BJ (cell line): ENCODE results near the gene CLDN10. TPM values are rescaled to one million over a fixed set of nuclear protein-coding genes. Genes with fewer than 3 reads are reported as not detected.

Experiments used
- CTCF ChIA-PET: fragments of 350-600 bp; formaldehyde crosslinking; extraction: SDS; loops from one replicate; lab custom pipeline; 2021; ENCODE audit warnings: antibody characterized with exemption, inconsistent platforms; lab: Yijun Ruan, JAX
- POLR2A ChIA-PET: fragments of 300-600 bp; sonication (Branson Sonifier 250); formaldehyde crosslinking; extraction: SDS; loops from one replicate; lab custom pipeline; 2021; ENCODE audit warnings: antibody characterized with exemption; lab: Charles Lee
- DNase-seq: peaks from one replicate; pipeline ENCODE4 v3.0.0-alpha.2; 2011; ENCODE audit warnings: low read depth
- H3K27me3 ChIP-seq: 2 replicates; pipeline ENCODE4 v1.6.0; 2011; ENCODE audit warnings: low read length; ENCODE audit not compliant: control insufficient read depth, insufficient read depth
- H3K36me3 ChIP-seq: 2 replicates; pipeline ENCODE4 v1.5.1; 2011; ENCODE audit warnings: low read length; ENCODE audit not compliant: control insufficient read depth, insufficient read depth
- H3K4me3 ChIP-seq: 2 replicates; pipeline ENCODE4 v1.5.1; 2011; ENCODE audit warnings: low read depth, mild to moderate bottlenecking, control low read depth, low read length
- polyA plus RNA-seq: library from polyadenylated mRNA; depleted of rRNA; stranded (reverse); fragments of >200 nt; gene quantifications from 2 replicates; pipeline ENCODE4 v1.2.3, GENCODE V29; 2011
- TF ChIP-seq, protein P1 (sequence below): IDR thresholded peaks from 2 replicates; pipeline ENCODE4 v1.5.1; 2011; ENCODE audit warnings: low read depth, mild to moderate bottlenecking, control low read depth, inconsistent platforms, low read length, moderate library complexity; ENCODE audit not compliant: insufficient read depth

CLDN10 gene
- polyA plus RNA-seq, 1 experiment: not detected

DNA sequence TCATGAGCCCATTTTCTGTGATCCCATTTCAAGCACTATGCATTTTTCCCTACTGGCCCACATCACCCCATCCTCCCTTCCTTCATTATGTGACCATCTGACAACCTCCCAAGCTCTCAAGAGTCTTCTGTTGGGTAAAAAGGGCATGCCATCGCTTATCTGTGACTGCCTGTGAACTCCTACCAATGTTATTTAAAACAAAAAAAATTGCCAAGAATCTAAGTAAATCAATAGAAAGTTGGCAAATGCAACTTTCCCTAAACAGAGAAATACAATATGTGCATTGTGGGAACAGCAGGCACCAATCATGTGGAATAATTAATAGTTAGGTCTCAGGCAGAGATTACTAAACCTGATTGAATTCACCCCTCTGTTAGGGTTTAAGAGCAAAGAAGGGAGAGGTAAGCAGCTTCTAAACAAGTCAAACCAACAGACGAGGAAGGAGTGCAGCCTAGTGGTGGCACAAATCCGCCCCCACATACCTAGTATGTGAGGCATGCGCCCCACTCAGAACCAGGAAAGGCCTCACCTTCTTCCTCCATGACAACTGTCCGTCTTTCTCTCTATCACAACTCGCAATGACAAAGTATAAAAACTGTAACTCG, 62.2 kb downstream of the CLDN10 start:
- TF ChIP-seq, protein P1, sequence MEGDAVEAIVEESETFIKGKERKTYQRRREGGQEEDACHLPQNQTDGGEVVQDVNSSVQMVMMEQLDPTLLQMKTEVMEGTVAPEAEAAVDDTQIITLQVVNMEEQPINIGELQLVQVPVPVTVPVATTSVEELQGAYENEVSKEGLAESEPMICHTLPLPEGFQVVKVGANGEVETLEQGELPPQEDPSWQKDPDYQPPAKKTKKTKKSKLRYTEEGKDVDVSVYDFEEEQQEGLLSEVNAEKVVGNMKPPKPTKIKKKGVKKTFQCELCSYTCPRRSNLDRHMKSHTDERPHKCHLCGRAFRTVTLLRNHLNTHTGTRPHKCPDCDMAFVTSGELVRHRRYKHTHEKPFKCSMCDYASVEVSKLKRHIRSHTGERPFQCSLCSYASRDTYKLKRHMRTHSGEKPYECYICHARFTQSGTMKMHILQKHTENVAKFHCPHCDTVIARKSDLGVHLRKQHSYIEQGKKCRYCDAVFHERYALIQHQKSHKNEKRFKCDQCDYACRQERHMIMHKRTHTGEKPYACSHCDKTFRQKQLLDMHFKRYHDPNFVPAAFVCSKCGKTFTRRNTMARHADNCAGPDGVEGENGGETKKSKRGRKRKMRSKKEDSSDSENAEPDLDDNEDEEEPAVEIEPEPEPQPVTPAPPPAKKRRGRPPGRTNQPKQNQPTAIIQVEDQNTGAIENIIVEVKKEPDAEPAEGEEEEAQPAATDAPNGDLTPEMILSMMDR: no peak
- no peak for DNase-seq
- H3K27me3 ChIP-seq: no peaks in the 10 kb centered on the region
- CTCF ChIA-PET: interaction anchor here (0.6 to 2.6 kb wide), 3 partner anchors 9 to 1018 kb away, joined by 3 to 13 read pairs (median 6); no protein-coding TSS in a partner anchor
- H3K36me3 ChIP-seq: peaks cover 8% of the 10 kb centered on the region
- H3K4me3 ChIP-seq: no peak overlapping the region
- POLR2A ChIA-PET: no interaction called here

DNA sequence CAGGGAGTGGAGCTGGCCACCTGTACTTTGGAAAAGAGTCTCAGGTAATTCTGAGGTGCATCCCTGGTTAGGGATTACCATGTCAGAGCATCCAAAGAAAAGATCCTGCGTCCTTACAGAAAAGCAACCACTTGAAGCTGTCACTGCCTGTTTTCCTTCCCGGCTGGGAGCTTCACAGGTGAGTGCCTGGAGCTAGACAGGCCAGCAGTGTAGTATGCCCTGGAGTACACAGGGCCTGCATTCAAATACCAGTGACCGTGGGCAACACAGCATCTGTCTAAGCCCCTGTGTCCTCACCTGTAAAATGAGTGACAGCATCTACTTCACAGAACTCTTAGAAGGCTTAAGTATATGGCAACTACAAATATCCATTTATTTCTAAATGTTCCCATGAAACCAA, 63.0 kb downstream of the CLDN10 start:
- no peak overlapping the region for H3K4me3 ChIP-seq
- no peak for DNase-seq
- peaks cover 11% of the 10 kb centered on the region for H3K36me3 ChIP-seq
- ChIA-PET CTCF (interaction anchor here (0.6 to 2.6 kb wide), 2 partner anchors 8 to 1019 kb away, joined by 3 to 13 read pairs; no protein-coding TSS in a partner anchor), POLR2A (no interaction called here)
- H3K27me3 ChIP-seq: no peaks in the 10 kb centered on the region
- TF ChIP-seq, protein P1: no peak

DNA sequence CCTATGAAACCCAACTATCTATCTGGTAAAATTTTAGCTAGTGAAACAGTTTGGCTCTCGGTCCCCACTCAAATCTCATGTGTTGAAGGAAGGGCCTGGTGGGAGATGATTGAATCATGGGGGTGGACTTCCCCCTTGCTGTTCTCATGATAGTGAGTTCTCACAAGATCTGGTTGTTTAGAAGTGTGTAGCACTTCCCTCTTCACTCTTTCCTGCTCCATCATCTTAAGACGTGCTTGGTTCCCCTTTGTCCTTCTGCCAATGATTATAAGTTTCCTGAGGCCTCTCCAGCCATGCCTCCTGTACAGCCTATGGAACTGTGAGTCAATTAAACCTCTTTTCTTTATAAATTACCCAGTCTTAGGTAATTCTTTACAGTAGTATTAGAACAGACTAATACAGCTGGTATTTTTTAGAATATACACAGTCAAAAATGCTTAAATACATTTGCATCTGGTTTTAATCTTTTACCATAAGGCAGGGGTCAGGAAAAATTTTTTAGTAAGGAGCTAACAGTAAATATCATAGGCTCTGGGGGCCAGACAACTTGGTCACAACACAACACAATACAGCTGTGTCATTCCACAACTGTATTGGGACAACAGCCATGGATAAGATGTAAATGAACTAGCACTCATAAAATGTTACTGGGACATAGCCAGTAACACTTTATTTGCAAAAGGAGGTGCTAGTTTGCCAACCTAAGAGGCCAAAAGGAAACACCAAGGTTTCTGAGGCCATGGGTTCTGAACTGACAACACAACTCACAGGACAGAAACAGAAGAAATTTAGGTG, 67.7 kb downstream of the CLDN10 start:
- Histone ChIP-seq H3K36me3 (peaks cover 17% of the 10 kb centered on the region), H3K4me3 (no peak overlapping the region), H3K27me3 (no peaks in the 10 kb centered on the region)
- TF ChIP-seq, protein P1: no peak
- no peak for DNase-seq
- CTCF ChIA-PET: interaction anchor here (0.9 to 1.9 kb wide), 5 partner anchors 10 to 214 kb away, joined by 3 to 6 read pairs (median 3); no protein-coding TSS in a partner anchor
- POLR2A ChIA-PET: no interaction called here

DNA sequence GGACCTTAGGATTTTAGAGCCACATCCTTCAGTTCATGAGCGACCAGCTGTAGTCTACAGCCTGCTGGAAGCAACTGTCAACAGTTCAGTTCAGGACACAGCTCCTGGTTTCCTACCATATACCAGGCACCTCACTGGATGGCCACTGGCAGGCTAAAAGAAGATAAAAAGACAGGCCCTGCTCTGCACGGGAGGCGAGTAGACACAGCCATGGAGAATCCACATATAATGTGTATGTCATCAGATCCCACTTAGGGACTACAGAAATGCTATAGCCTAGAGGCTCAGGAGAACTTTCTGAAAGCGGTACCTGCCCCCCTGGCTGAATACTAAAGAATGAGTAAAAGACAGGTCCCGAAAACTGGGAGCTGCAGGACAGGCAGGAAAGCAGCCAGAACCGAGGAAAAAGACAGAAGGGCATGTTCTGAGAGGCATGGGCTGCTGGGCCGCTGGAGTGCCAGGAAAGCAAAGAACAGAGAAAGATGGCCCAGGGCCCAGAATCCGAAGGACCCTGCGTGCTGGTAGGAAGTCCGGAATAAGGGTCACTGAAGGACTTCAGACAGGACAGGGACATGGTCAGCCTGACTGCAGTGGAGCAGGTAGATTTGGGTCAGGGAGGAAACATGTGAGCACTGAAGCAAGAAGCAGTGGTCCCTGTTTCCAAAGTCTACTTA, 68.4 kb downstream of the CLDN10 start:
- TF ChIP-seq, protein P1: no peak
- no peak for DNase-seq
- ChIA-PET CTCF (interaction anchor here (0.9 to 5.3 kb wide), 8 partner anchors 9 to 213 kb away, joined by 3 to 103 read pairs (median 4); no protein-coding TSS in a partner anchor), POLR2A (no interaction called here)
- Histone ChIP-seq H3K27me3 (no peaks in the 10 kb centered on the region), H3K4me3 (no peak overlapping the region), H3K36me3 (peaks cover 15% of the 10 kb centered on the region)
